Activated CD8-positive, alpha-beta T cell treated with anti-CD3 and anti-CD28 coated beads for 36 hours (primary cell): ENCODE data around the gene COL8A1. TPM values are rescaled to one million over a fixed set of nuclear protein-coding genes. Genes with fewer than 3 reads are reported as not detected.

ENCODE experiments used
- ATAC-seq: fragments of 200-7000 bp; cut with Tn5 transposase; one replicate; pipeline ENCODE4 v1.10.0; 2021; ENCODE audit warnings: mild to moderate bottlenecking, moderate library complexity
- CTCF ChIA-PET: fragments of 350-600 bp; sonication (Branson Sonifier 250); formaldehyde crosslinking; loops from one replicate; lab custom pipeline; 2021; ENCODE audit warnings: antibody characterized with exemption; lab: Charles Lee
- POLR2A ChIA-PET: fragments of 350-600 bp; sonication (Branson Sonifier 250); formaldehyde crosslinking; loops from one replicate; lab custom pipeline; 2021; ENCODE audit warnings: antibody characterized with exemption; lab: Charles Lee
- DNase-seq: peaks from one replicate; pipeline ENCODE4 v3.0.0-alpha.2; 2020
- H3K27ac Mint-ChIP-seq: one replicate; pipeline ENCODE4 v1.8.0; 2021; ENCODE audit warnings: mild to moderate bottlenecking, mixed read lengths
- H3K27me3 Mint-ChIP-seq: one replicate; pipeline ENCODE4 v1.8.0; 2021; ENCODE audit warnings: mixed read lengths
- H3K36me3 Mint-ChIP-seq: one replicate; pipeline ENCODE4 v1.8.0; 2021; ENCODE audit warnings: low read depth, mixed read lengths
- H3K4me1 Mint-ChIP-seq: one replicate; pipeline ENCODE4 v1.8.0; 2021; ENCODE audit warnings: low read depth, mixed read lengths
- H3K4me3 Mint-ChIP-seq: one replicate; pipeline ENCODE4 v1.8.0; 2021; ENCODE audit warnings: mild to moderate bottlenecking, moderate library complexity, mixed read lengths
- H3K9me3 Mint-ChIP-seq: one replicate; pipeline ENCODE4 v1.8.0; 2021; ENCODE audit warnings: mixed read lengths
- intact Hi-C: fragments of 100-400 bp; cut with micrococcal nuclease; formaldehyde crosslinking; loops from one replicate; pipeline ENCODE4 v1.10.0; 2022
- total RNA-seq, 2 experiments: library from RNA; stranded (reverse); gene quantifications; one replicate each; pipeline ENCODE4 v1.2.3, GENCODE V29; 2021
- TF ChIP-seq, protein P1 (sequence below): fragments of 200-600 bp; IDR thresholded peaks from one replicate; pipeline ENCODE4 v1.8.0; 2022; ENCODE audit warnings: antibody characterized with exemption, mild to moderate bottlenecking

COL8A1 gene
- total RNA-seq, 2 experiments from 2014 or later, result not detected

DNA sequence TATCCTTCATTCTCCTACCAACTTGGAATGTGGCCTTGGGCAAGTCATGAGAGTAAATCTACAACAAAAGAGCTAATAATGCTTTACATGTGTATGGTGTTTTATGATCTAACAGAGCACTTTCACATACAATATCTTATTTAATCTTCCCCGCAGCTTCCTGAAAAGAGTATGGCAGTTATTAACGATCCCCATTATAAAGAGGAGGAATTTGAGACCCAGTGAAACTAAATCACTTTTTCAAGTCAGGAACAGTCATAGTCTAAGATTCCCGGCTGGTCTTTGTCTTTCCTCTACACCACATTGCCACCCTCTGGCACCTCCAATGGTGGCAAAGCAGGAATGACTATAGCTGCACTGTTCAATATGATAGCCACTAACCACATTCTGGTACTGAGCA, 109.5 kb downstream of the COL8A1 start:
- Mint-ChIP-seq H3K4me1 (no peaks in the 10 kb centered on the region), H3K4me3 (no peak overlapping the region), H3K36me3 (no peaks in the 10 kb centered on the region), H3K9me3 (no peaks in the 10 kb centered on the region), H3K27me3 (peaks cover 8% of the 10 kb centered on the region), H3K27ac (no peak overlapping the region)
- TF ChIP-seq, protein P1, sequence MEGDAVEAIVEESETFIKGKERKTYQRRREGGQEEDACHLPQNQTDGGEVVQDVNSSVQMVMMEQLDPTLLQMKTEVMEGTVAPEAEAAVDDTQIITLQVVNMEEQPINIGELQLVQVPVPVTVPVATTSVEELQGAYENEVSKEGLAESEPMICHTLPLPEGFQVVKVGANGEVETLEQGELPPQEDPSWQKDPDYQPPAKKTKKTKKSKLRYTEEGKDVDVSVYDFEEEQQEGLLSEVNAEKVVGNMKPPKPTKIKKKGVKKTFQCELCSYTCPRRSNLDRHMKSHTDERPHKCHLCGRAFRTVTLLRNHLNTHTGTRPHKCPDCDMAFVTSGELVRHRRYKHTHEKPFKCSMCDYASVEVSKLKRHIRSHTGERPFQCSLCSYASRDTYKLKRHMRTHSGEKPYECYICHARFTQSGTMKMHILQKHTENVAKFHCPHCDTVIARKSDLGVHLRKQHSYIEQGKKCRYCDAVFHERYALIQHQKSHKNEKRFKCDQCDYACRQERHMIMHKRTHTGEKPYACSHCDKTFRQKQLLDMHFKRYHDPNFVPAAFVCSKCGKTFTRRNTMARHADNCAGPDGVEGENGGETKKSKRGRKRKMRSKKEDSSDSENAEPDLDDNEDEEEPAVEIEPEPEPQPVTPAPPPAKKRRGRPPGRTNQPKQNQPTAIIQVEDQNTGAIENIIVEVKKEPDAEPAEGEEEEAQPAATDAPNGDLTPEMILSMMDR, result no peak
- ATAC-seq, result no peak
- ChIA-PET CTCF (no interaction called here), POLR2A (no interaction called here)
- no peak for DNase-seq
- intact Hi-C loops, result no loop called here

DNA sequence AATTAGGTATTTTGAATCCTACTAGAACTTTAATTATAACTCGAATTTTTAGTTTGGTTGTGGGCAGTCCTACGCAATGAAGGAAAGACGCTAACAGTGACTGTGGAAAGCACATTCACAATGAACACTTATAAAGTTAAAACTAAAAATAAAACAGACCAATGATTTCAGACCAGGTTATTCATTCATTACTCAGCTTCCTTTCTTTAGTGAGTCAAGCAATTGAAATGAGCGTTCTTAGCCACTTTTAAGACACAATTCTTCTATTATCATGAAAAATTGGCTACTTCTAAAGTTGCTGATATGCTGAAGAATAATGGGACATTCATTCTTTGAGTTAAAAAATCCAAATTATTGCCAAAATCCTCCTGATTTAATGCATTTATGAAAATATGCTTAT, 113.3 kb downstream of the COL8A1 start:
- CTCF ChIA-PET, result interaction anchor here (1.2 to 1.5 kb wide), 3 partner anchors 12 to 728 kb away, joined by 3 to 4 read pairs (median 4); no protein-coding TSS in a partner anchor
- H3K27ac Mint-ChIP-seq, result no peak overlapping the region
- POLR2A ChIA-PET, result no interaction called here
- H3K27me3 Mint-ChIP-seq, result peaks cover 8% of the 10 kb centered on the region
- ATAC-seq (no peak), DNase-seq (no peak)
- no peak overlapping the region for H3K4me3 Mint-ChIP-seq
- H3K36me3 Mint-ChIP-seq, result no peaks in the 10 kb centered on the region
- H3K4me1 Mint-ChIP-seq, result no peaks in the 10 kb centered on the region
- intact Hi-C loops, result loop anchor here (5.0 to 10.0 kb wide), 3 partner anchors 254 to 934 kb away; no protein-coding TSS in a partner anchor
- TF ChIP-seq, protein P1, result no peak
- H3K9me3 Mint-ChIP-seq, result no peaks in the 10 kb centered on the region

DNA sequence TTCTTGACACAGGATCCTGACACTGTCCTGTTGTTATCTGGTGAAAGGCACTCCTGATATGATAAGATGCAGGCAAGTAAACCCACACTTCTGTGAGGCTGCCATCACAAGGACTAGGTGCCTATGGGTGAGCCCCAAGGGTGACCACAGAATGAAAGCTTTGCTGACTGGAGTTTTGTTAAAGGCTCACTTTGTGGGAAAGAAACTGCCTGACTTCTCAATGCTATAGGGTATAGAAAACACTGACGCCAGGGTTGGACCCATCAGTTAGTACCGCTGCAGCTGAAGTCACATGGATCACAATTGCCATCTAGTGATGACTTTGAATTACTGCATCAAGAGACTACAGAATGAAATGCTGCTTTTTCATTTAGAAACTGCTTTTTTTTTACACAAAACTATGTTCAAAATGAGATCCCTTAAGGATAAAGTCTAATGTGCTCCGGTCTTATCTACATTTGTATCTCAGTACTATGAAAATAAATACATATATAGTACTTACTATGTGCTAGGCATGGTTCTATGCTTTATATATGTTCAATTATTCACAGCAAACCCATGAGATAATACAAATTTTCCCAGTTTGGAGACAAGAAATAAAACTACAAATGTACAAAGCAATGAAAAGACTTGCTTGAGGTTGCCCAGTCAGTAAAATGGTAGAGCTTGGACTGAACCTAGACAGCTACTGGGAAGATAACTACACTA, 115.0 kb downstream of the COL8A1 start:
- ATAC-seq (peak; percentile 88), DNase-seq (peak; percentile 26)
- no peaks in the 10 kb centered on the region for H3K4me1 Mint-ChIP-seq
- no peak overlapping the region for H3K27ac Mint-ChIP-seq
- intact Hi-C loops, result loop anchor here (5.0 to 10.0 kb wide), 3 partner anchors 256 to 936 kb away; no protein-coding TSS in a partner anchor
- TF ChIP-seq, protein P1, result peak; percentile 74
- ChIA-PET CTCF (interaction anchor here (0.8 to 2.6 kb wide), 8 partner anchors 10 to 940 kb away, joined by 3 to 9 read pairs (median 4); no protein-coding TSS in a partner anchor), POLR2A (no interaction called here)
- H3K9me3 Mint-ChIP-seq, result no peaks in the 10 kb centered on the region
- H3K36me3 Mint-ChIP-seq, result no peaks in the 10 kb centered on the region
- no peak overlapping the region for H3K4me3 Mint-ChIP-seq
- H3K27me3 Mint-ChIP-seq, result peaks cover 14% of the 10 kb centered on the region

DNA sequence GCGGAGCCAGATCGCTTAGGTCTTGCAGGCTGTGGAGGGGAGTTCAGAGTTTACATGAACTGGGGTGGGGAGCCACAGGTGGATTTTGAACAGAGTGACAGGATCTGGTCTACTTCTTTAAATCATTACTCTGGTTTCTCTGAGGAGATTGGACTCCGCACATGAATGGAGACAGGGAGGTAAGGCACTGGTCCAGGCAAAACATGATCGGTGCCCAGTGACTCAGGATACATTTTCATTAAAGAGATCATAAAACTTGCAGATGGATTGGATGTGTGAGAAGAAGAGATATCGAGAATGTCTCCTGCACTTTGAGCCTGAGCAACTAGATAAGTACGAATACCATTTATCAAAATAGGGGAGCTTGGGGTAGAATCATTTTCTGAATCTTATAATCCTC, 117.4 kb downstream of the COL8A1 start:
- DNase-seq, result no peak
- no peaks in the 10 kb centered on the region for H3K36me3 Mint-ChIP-seq
- no peaks in the 10 kb centered on the region for H3K9me3 Mint-ChIP-seq
- no peak overlapping the region for H3K27ac Mint-ChIP-seq
- H3K4me3 Mint-ChIP-seq, result no peak overlapping the region
- no peak for ATAC-seq
- no peaks in the 10 kb centered on the region for H3K4me1 Mint-ChIP-seq
- intact Hi-C loops, result loop anchor here (10.0 kb wide), 1 partner anchor 731 kb away; no protein-coding TSS in a partner anchor
- H3K27me3 Mint-ChIP-seq, result peaks cover 16% of the 10 kb centered on the region
- TF ChIP-seq, protein P1, result no peak
- CTCF ChIA-PET, result interaction anchor here (1.5 to 1.6 kb wide), 2 partner anchors 34 to 68 kb away, joined by 3 to 4 read pairs; no protein-coding TSS in a partner anchor
- POLR2A ChIA-PET, result no interaction called here

DNA sequence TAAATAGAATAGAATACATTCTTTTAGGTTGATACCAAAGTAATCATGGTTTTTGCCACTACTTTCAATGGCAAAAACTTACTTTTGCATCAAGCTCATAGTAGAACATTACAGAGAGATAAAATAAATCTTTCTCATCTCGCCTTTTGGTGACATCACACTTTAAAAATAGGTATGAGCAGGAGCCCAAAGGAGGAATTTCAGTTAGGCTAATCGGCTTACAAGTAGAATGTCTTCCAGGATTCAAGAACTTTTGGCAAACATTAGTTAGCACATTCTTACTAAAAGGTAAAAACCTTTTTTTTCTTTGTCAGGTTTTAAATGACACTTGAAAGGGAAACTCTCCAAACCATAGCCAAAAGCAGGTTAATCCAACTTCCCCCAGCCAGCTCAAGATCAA, 119.6 kb downstream of the COL8A1 start:
- no peaks in the 10 kb centered on the region for H3K4me1 Mint-ChIP-seq
- intact Hi-C loops, result loop anchor here (10.0 kb wide), 1 partner anchor 733 kb away; no protein-coding TSS in a partner anchor
- no peaks in the 10 kb centered on the region for H3K9me3 Mint-ChIP-seq
- H3K4me3 Mint-ChIP-seq, result no peak overlapping the region
- no peaks in the 10 kb centered on the region for H3K36me3 Mint-ChIP-seq
- H3K27me3 Mint-ChIP-seq, result peaks cover 16% of the 10 kb centered on the region
- ChIA-PET POLR2A (no interaction called here), CTCF (no interaction called here)
- no peak overlapping the region for H3K27ac Mint-ChIP-seq
- ATAC-seq (no peak), DNase-seq (no peak)
- TF ChIP-seq, protein P1, result no peak
